Panc1 (cell line): ENCODE measurements around the gene CHST13. TPM values are rescaled to one million over a fixed set of nuclear protein-coding genes. Genes with fewer than 3 reads are reported as not detected.

Experiments
- ATAC-seq: fragments of 200-7000 bp; cut with Tn5 transposase; 2 replicates; pipeline ENCODE4 v1.9.1; 2020; ENCODE audit warnings: mild to moderate bottlenecking, moderate library complexity
- Bru-seq: library from RNA; stranded (reverse); fragments of 400-500 nt; gene quantifications from one replicate; lab custom pipeline; 2021; lab: Mats Ljungman, UMichigan
- BruChase-seq, 2 experiments: library from RNA; stranded (reverse); fragments of 400-500 nt; gene quantifications; one replicate each; lab custom pipeline; 2021; lab: Mats Ljungman, UMichigan
- BruUV-seq: library from RNA; stranded (reverse); fragments of 400-500 nt; replicated peaks from 2 replicates; lab custom pipeline; 2021; lab: Mats Ljungman, UMichigan
- CTCF ChIA-PET: fragments of 300-600 bp; sonication (Branson Sonifier 250); formaldehyde crosslinking; loops from one replicate; lab custom pipeline; 2022; ENCODE audit warnings: antibody characterized with exemption; lab: Charles Lee
- POLR2A ChIA-PET: fragments of 300-600 bp; sonication (Branson Sonifier 250); formaldehyde crosslinking; loops from one replicate; lab custom pipeline; 2022; ENCODE audit warnings: antibody characterized with exemption; lab: Charles Lee
- DNase-seq: peaks from one replicate; pipeline ENCODE4 v3.0.0-alpha.2; 2010; ENCODE audit warnings: low read depth, low spot score
- H3K27ac ChIP-seq: 2 replicates; pipeline ENCODE4 v1.5.1; 2011; ENCODE audit warnings: mild to moderate bottlenecking, low read length, inconsistent platforms
- H3K27me3 ChIP-seq: fragments of 200-500 bp; sonication (Bioruptor generic); 2 replicates; pipeline ENCODE4 v1.6.0; 2014; ENCODE audit warnings: low read length, inconsistent platforms; ENCODE audit not compliant: control insufficient read depth, insufficient read depth
- H3K36me3 ChIP-seq: fragments of 200-500 bp; sonication (Bioruptor generic); 2 replicates; pipeline ENCODE4 v1.5.1; 2014; ENCODE audit warnings: inconsistent platforms, mild to moderate bottlenecking, low read length, moderate library complexity; ENCODE audit not compliant: control insufficient read depth, insufficient read depth
- H3K4me1 ChIP-seq: 2 replicates; pipeline ENCODE4 v1.5.1; 2011; ENCODE audit warnings: inconsistent platforms, mild to moderate bottlenecking, low read length, moderate library complexity; ENCODE audit not compliant: control insufficient read depth, insufficient read depth
- H3K4me3 ChIP-seq, 2 experiments: 2 replicates each; pipeline ENCODE4 v1.5.1; 2011 to 2012; ENCODE audit warnings: low read depth in 2 of 2, low read length in 2 of 2, mild to moderate bottlenecking in 2 of 2, inconsistent platforms in 1 of 2, moderate library complexity in 1 of 2
- H3K9me3 ChIP-seq: fragments of 200-500 bp; sonication (Bioruptor generic); 2 replicates; pipeline ENCODE4 v1.5.1; 2014; ENCODE audit warnings: low read depth, mild to moderate bottlenecking, inconsistent platforms, low read length, moderate library complexity; ENCODE audit not compliant: control insufficient read depth, insufficient read depth
- POLR2AphosphoS5 ChIP-seq: IDR thresholded peaks from 2 replicates; pipeline ENCODE4 v1.6.1; 2012; ENCODE audit warnings: mild to moderate bottlenecking, low read depth, low read length, moderate library complexity
- SIN3A ChIP-seq: IDR thresholded peaks from 2 replicates; pipeline ENCODE4 v1.6.1; 2012; ENCODE audit warnings: low read depth, mild to moderate bottlenecking, low read length, moderate library complexity, borderline replicate concordance; ENCODE audit not compliant: insufficient read depth
- TCF7L2 ChIP-seq: IDR thresholded peaks from 2 replicates; pipeline ENCODE4 v1.6.1; 2011; ENCODE audit warnings: mild to moderate bottlenecking, low read depth, low read length, inconsistent platforms
- in situ Hi-C: cut with HindIII; loops from 2 replicates; pipeline ENCODE4 v1.10.0; 2016; ENCODE audit warnings: low sequenced_read_pairs, low pct_unique_long_range_greater_than_20kb
- intact Hi-C: fragments of 100-400 bp; cut with micrococcal nuclease; formaldehyde crosslinking; loops from one replicate; pipeline ENCODE4 v1.10.0; 2022; ENCODE audit not compliant: unreplicated experiment
- long read RNA-seq: library from polyadenylated mRNA; unstranded; transcript quantifications from one replicate; pipeline ENCODE4 v2.0.0, GENCODE V29; 2021; ENCODE audit not compliant: unreplicated experiment
- polyA plus RNA-seq: library from polyadenylated mRNA; unstranded; fragments of >200 nt; gene quantifications from one replicate; pipeline ENCODE4 v1.2.1, GENCODE V29; 2012; ENCODE audit warnings: missing spikeins; ENCODE audit not compliant: insufficient read length
- total RNA-seq: library from RNA; stranded (reverse); gene quantifications from one replicate; pipeline ENCODE4 v1.2.1, GENCODE V29; 2021; ENCODE audit not compliant: unreplicated experiment
- TF ChIP-seq, protein P1 (sequence below): fragments of 450-650 bp; IDR thresholded peaks from 2 replicates; pipeline ENCODE4 v1.5.1; 2017; ENCODE audit warnings: mild to moderate bottlenecking
- TF ChIP-seq, protein P2 (sequence below), 2 experiments: IDR thresholded peaks; 2 replicates each; pipeline ENCODE4 v1.6.1; 2011 to 2012; ENCODE audit warnings: low read depth in 2 of 2, control low read depth in 1 of 2, low read length in 1 of 2, mild to moderate bottlenecking in 1 of 2, moderate library complexity in 1 of 2; ENCODE audit not compliant: insufficient read depth in 1 of 2

CHST13 gene, protein sequence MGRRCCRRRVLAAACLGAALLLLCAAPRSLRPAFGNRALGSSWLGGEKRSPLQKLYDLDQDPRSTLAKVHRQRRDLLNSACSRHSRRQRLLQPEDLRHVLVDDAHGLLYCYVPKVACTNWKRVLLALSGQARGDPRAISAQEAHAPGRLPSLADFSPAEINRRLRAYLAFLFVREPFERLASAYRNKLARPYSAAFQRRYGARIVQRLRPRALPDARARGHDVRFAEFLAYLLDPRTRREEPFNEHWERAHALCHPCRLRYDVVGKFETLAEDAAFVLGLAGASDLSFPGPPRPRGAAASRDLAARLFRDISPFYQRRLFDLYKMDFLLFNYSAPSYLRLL
- total RNA-seq: 0.64 TPM
- polyA plus RNA-seq: 2.2 TPM
- percentile 27 among the genes with signal in this experiment for Bru-seq, nascent RNA
- BruChase-seq, experiment 1, labeled RNA remaining after a 2-hour chase: percentile 17 among the genes with signal in this experiment
- percentile 20 among the genes with signal in this experiment for BruChase-seq, experiment 2, labeled RNA remaining after a 6-hour chase
- long read RNA-seq, partial matches to known transcripts: 1 of 2 reads
- long read RNA-seq, other reads (novel, unspliced or antisense): 0 of 2 reads

DNA sequence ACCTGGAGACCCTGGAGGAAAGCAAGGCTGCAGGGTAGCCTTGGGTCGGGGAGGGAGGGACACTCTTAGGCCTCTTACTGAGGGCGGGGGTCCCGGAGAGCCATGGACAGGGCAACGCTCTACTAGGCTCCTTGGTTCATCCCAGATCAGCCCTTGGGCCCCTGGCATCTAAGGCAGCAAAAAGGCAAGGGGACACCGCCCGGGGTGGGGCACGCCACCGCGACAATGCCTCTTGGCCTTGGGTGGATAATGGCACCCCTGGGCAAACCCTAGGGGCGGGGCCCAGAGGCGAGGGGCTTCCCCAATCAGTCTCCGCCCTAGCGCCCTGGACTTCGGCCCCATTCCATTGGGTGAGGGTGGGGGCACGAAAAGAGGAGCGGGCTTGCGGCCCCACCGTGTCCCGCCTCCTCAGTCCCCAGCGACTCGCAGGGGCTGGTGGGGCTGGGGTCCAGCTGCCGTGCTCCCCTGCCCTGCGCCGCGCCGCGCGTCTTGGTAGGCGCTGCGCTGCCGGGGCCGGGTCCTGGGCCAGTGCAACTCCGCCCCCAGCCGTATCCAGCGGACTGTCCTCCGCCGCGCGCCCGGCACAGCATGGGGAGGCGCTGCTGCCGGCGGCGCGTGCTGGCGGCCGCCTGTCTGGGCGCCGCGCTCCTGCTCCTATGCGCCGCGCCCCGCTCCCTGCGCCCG lies at the start of gene CHST13:
TSS of gene CHST13 (plus strand) at position 411 of the 684 bp plus-strand sequence. CDS start at position 589, 178 bp downstream.
- Histone ChIP-seq H3K27me3 (peaks cover 8% of the 10 kb centered on the region), H3K4me3 (peak within 1 kb of the TSS; percentile 46 to 48), H3K36me3 (no peaks in the 10 kb centered on the region), H3K9me3 (no peaks in the 10 kb centered on the region), H3K4me1 (peaks cover 4% of the 10 kb centered on the region; the same call in 1 of the 2 replicates), H3K27ac (no peak within 1 kb of the TSS)
- ATAC-seq (peak; percentile 87), DNase-seq (no peak)
- CTCF ChIA-PET: interaction anchor here (0.5 kb wide), 1 partner anchor 1025 kb away, joined by 3 read pairs; no protein-coding TSS in a partner anchor
- intact Hi-C loops (loop anchor here (10.0 kb wide), 1 partner anchor 141 kb away; no protein-coding TSS in a partner anchor), in situ Hi-C loops (no loop called here)
- POLR2A ChIA-PET: no interaction called here
- no peak for TF ChIP-seq TCF7L2
- no peak for TF ChIP-seq SIN3A
- TF ChIP-seq, protein P1, sequence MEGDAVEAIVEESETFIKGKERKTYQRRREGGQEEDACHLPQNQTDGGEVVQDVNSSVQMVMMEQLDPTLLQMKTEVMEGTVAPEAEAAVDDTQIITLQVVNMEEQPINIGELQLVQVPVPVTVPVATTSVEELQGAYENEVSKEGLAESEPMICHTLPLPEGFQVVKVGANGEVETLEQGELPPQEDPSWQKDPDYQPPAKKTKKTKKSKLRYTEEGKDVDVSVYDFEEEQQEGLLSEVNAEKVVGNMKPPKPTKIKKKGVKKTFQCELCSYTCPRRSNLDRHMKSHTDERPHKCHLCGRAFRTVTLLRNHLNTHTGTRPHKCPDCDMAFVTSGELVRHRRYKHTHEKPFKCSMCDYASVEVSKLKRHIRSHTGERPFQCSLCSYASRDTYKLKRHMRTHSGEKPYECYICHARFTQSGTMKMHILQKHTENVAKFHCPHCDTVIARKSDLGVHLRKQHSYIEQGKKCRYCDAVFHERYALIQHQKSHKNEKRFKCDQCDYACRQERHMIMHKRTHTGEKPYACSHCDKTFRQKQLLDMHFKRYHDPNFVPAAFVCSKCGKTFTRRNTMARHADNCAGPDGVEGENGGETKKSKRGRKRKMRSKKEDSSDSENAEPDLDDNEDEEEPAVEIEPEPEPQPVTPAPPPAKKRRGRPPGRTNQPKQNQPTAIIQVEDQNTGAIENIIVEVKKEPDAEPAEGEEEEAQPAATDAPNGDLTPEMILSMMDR: peak; percentile 49; the same call in 1 of the 2 replicates
- no TSS peak for BruUV-seq

GRCh38 chr3:126474498-126475412 lies 49.2 kb upstream of the CHST13 start:
- Histone ChIP-seq H3K4me1 (peaks cover 22% of the 10 kb centered on the region), H3K36me3 (peaks cover 22% of the 10 kb centered on the region), H3K27me3 (no peaks in the 10 kb centered on the region), H3K27ac (peak overlapping the region; percentile 82), H3K9me3 (no peaks in the 10 kb centered on the region), H3K4me3 (peak overlapping the region; percentile 75 to 89)
- POLR2A ChIA-PET: no interaction called here
- peak; percentile 9 for ATAC-seq
- CTCF ChIA-PET: interaction anchor here (1.2 kb wide), 1 partner anchor 46 kb away, joined by 12 read pairs; no protein-coding TSS in a partner anchor
- in situ Hi-C loops: no loop called here
- no peak for DNase-seq
- no TSS peak for BruUV-seq
- intact Hi-C loops: no loop called here
- TF ChIP-seq, protein P1: no peak
- TF ChIP-seq SIN3A: no peak
- TF ChIP-seq, protein P2, sequence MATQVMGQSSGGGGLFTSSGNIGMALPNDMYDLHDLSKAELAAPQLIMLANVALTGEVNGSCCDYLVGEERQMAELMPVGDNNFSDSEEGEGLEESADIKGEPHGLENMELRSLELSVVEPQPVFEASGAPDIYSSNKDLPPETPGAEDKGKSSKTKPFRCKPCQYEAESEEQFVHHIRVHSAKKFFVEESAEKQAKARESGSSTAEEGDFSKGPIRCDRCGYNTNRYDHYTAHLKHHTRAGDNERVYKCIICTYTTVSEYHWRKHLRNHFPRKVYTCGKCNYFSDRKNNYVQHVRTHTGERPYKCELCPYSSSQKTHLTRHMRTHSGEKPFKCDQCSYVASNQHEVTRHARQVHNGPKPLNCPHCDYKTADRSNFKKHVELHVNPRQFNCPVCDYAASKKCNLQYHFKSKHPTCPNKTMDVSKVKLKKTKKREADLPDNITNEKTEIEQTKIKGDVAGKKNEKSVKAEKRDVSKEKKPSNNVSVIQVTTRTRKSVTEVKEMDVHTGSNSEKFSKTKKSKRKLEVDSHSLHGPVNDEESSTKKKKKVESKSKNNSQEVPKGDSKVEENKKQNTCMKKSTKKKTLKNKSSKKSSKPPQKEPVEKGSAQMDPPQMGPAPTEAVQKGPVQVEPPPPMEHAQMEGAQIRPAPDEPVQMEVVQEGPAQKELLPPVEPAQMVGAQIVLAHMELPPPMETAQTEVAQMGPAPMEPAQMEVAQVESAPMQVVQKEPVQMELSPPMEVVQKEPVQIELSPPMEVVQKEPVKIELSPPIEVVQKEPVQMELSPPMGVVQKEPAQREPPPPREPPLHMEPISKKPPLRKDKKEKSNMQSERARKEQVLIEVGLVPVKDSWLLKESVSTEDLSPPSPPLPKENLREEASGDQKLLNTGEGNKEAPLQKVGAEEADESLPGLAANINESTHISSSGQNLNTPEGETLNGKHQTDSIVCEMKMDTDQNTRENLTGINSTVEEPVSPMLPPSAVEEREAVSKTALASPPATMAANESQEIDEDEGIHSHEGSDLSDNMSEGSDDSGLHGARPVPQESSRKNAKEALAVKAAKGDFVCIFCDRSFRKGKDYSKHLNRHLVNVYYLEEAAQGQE (IDR thresholded peaks at IDR 0.05; ENCODE audit: insufficient read depth in 1 of 2, low read depth in 2 of 2, low read length in 1 of 2): no peak
- no peak for TF ChIP-seq POLR2AphosphoS5
- TF ChIP-seq TCF7L2: no peak
